Smooth muscle cell (in vitro differentiated cells): ENCODE data around the gene GRID1. TPM values are rescaled to one million over a fixed set of nuclear protein-coding genes. Genes with fewer than 3 reads are reported as not detected.

Experiments used
- DNase-seq: peaks from one replicate; lab custom pipeline; 2025; ENCODE audit not compliant: unreplicated experiment; lab: John Stamatoyannopoulos, UW
- H2AFZ ChIP-seq: fragments of 200-600 bp; sonication (generic); 2 replicates; pipeline ENCODE4 v1.6.0; 2016; ENCODE audit warnings: antibody characterized with exemption, low read depth, mild to moderate bottlenecking
- H3F3A ChIP-seq: fragments of 200-600 bp; sonication (generic); 2 replicates; pipeline ENCODE4 v1.6.0; 2017; ENCODE audit warnings: antibody characterized with exemption, low read depth
- H3K27ac ChIP-seq: fragments of 200-600 bp; sonication (generic); 2 replicates; pipeline ENCODE4 v1.5.1; 2016; ENCODE audit warnings: low read depth, mild to moderate bottlenecking
- H3K27me3 ChIP-seq: fragments of 200-600 bp; sonication (generic); 2 replicates; pipeline ENCODE4 v1.6.1; 2016; ENCODE audit warnings: low read depth, mild to moderate bottlenecking
- H3K36me3 ChIP-seq: fragments of 200-600 bp; sonication (generic); 2 replicates; pipeline ENCODE4 v1.5.1; 2016; ENCODE audit warnings: low read depth
- H3K4me1 ChIP-seq: fragments of 200-600 bp; sonication (generic); 2 replicates; pipeline ENCODE4 v1.5.1; 2016; ENCODE audit warnings: low read depth
- H3K4me2 ChIP-seq: fragments of 200-600 bp; sonication (generic); 2 replicates; pipeline ENCODE4 v1.6.0; 2016; ENCODE audit warnings: mild to moderate bottlenecking
- H3K4me3 ChIP-seq: fragments of 200-600 bp; sonication (generic); 2 replicates; pipeline ENCODE4 v1.5.1; 2016; ENCODE audit warnings: mild to moderate bottlenecking
- H3K79me2 ChIP-seq: fragments of 200-600 bp; sonication (generic); 2 replicates; pipeline ENCODE4 v1.6.0; 2016; ENCODE audit warnings: low read depth, mild to moderate bottlenecking
- H3K9ac ChIP-seq: fragments of 200-600 bp; sonication (generic); 2 replicates; pipeline ENCODE4 v1.6.0; 2016; ENCODE audit warnings: low read depth
- H3K9me3 ChIP-seq: fragments of 200-600 bp; sonication (generic); replicated peaks from 2 replicates; pipeline ENCODE4 v1.5.1; 2016; ENCODE audit warnings: low read depth
- H4K20me1 ChIP-seq: fragments of 200-600 bp; sonication (generic); 2 replicates; pipeline ENCODE4 v1.6.0; 2016; ENCODE audit warnings: low read depth
- CTCF ChIP-seq: fragments of 200-600 bp; sonication (generic); IDR thresholded peaks from 2 replicates; pipeline ENCODE4 v1.5.1; 2017; ENCODE audit warnings: borderline replicate concordance, mild to moderate bottlenecking, antibody characterized with exemption; ENCODE audit not compliant: insufficient read depth, poor library complexity, severe bottlenecking
- WGBS: methylation state at CpG from one replicate; pipeline ENCODE4 v1.1.7; 2016; ENCODE audit warnings: low lambda C conversion rate; 5-methylcytosine and 5-hydroxymethylcytosine counted together
- polyA plus RNA-seq: library from polyadenylated mRNA; unstranded; fragments of >200 nt; fragmentation: Nextera tagmentation; extraction: Ambion mirVana; gene quantifications from 2 replicates; pipeline ENCODE4 v1.2.1, GENCODE V29; 2016
- total RNA-seq: library from RNA; depleted of rRNA; stranded (reverse); fragments of >200 nt; gene quantifications from 2 replicates; pipeline ENCODE4 v1.2.3, GENCODE V29; 2014

The GRID1 gene
- total and polyA plus RNA-seq, 2 experiments from 2014 or later: 4.4 to 7.4 TPM

GRCh38 chr10:85649461-85649860, 717.1 kb downstream of the GRID1 start:
- no peak overlapping the region for H3K4me2 ChIP-seq
- no peak overlapping the region for H3K4me3 ChIP-seq
- H3K9ac ChIP-seq: no peak overlapping the region
- H4K20me1 ChIP-seq: no peaks in the 10 kb centered on the region
- H2AFZ ChIP-seq: no peak overlapping the region
- peaks cover 5% of the 10 kb centered on the region for H3F3A ChIP-seq
- no peaks in the 10 kb centered on the region for H3K9me3 ChIP-seq
- no peaks in the 10 kb centered on the region for H3K27me3 ChIP-seq
- H3K27ac ChIP-seq: no peak overlapping the region
- TF ChIP-seq CTCF: no peak
- no peaks in the 10 kb centered on the region for H3K4me1 ChIP-seq
- DNase-seq: no peak
- no peaks in the 10 kb centered on the region for H3K36me3 ChIP-seq
- 56% methylated on average over 4 of the region's 4 CpGs for WGBS
- no peaks in the 10 kb centered on the region for H3K79me2 ChIP-seq

GRCh38 chr10:85648279-85648754, 718.3 kb downstream of the GRID1 start:
- DNase-seq: no peak

DNA sequence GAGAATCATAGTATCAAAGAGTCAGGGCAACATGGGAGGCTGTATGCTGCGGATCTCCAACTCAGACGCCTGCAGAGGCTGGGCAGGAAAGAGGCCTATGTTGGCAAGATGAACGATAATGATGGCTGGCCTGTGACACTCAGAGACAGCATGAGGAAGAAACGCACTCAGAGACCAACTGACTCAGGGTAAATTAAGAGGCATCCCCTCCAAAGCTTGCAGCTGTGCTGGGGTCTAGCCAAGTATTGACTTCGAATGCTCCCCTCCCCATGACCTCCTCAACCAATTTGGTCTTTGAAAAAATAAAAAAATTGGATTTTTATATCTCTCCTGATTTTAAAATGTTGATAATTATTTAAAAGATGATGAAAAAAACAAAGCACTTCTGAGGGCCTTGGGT, 718.9 kb downstream of the GRID1 start:
- Histone ChIP-seq H4K20me1 (no peaks in the 10 kb centered on the region), H3K9me3 (no peaks in the 10 kb centered on the region), H3K79me2 (no peaks in the 10 kb centered on the region), H3K9ac (no peak overlapping the region), H3K4me2 (no peak overlapping the region), H3K4me1 (no peaks in the 10 kb centered on the region), H3F3A (peaks cover 5% of the 10 kb centered on the region), H3K36me3 (no peaks in the 10 kb centered on the region), H3K27ac (no peak overlapping the region), H3K27me3 (no peaks in the 10 kb centered on the region), H2AFZ (no peak overlapping the region), H3K4me3 (no peak overlapping the region)
- no peak for TF ChIP-seq CTCF
- WGBS: 92% methylated on average over 5 of the region's 5 CpGs
- no peak for DNase-seq

More at GRCh38 chr10:85648279-85648754, 718.3 kb downstream of the GRID1 start:
- Histone ChIP-seq H3K27ac (no peak overlapping the region), H3K9me3 (no peaks in the 10 kb centered on the region), H3F3A (peaks cover 5% of the 10 kb centered on the region), H3K27me3 (no peaks in the 10 kb centered on the region), H3K4me3 (no peak overlapping the region), H2AFZ (no peak overlapping the region), H3K79me2 (no peaks in the 10 kb centered on the region), H3K9ac (no peak overlapping the region), H3K4me1 (no peaks in the 10 kb centered on the region), H4K20me1 (no peaks in the 10 kb centered on the region), H3K36me3 (no peaks in the 10 kb centered on the region), H3K4me2 (no peak overlapping the region)
- 85% methylated on average over 6 of the region's 6 CpGs for WGBS
- no peak for TF ChIP-seq CTCF
